GM12872 (cell line): ENCODE results near the gene CYLD.

ENCODE experiments used
- TF ChIP-seq, protein P1 (sequence below): IDR thresholded peaks from 3 replicates; pipeline ENCODE4 v1.5.1; 2011; ENCODE audit warnings: low read depth, mild to moderate bottlenecking, low read length, moderate library complexity; ENCODE audit not compliant: insufficient read depth

The CYLD gene

DNA sequence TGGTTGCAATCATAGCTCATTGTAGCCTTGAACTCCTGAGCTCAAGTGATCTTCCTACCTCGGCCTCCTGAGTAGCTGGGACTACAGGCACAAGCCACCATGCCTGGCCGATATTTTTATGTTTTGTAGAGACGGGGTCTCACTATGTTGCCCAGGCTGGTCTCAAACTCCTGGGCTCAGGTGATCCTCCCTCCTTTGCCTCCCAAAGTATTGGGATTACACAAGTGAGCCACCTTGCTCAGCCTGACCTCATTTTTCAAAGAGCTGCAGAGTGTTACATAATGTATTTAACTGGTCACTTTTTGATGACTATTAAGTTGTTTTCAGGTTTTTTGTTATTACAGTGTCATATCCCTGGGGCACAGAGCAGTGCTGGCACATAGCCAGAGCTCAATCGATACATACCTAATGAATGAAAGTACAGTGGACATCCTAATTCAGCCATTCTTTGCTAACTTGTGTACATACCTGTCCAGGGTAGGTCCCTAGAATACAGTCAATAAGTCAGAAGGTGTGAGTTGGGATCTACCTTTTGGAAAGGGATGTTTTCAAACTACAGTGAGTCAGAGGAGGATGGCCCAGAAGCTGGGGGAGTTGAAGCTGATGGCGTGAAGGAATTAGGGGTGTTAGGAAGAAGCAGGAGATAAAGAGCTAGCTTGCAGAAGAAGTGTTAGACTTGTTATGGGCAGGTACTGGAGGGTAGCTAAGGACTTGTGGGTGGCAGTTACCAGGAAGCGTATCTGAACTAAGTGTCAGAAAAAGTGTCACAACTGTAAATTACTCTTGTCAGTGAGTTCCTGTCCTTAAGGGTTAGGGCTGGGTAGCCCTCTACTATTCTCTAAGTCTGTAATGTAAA, 20.1 kb upstream of the CYLD start:
- TF ChIP-seq, protein P1, sequence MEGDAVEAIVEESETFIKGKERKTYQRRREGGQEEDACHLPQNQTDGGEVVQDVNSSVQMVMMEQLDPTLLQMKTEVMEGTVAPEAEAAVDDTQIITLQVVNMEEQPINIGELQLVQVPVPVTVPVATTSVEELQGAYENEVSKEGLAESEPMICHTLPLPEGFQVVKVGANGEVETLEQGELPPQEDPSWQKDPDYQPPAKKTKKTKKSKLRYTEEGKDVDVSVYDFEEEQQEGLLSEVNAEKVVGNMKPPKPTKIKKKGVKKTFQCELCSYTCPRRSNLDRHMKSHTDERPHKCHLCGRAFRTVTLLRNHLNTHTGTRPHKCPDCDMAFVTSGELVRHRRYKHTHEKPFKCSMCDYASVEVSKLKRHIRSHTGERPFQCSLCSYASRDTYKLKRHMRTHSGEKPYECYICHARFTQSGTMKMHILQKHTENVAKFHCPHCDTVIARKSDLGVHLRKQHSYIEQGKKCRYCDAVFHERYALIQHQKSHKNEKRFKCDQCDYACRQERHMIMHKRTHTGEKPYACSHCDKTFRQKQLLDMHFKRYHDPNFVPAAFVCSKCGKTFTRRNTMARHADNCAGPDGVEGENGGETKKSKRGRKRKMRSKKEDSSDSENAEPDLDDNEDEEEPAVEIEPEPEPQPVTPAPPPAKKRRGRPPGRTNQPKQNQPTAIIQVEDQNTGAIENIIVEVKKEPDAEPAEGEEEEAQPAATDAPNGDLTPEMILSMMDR, result no peak

GRCh38 chr16:50722405-50722737, 19.5 kb upstream of the CYLD start:
- TF ChIP-seq, protein P1, result no peak

DNA sequence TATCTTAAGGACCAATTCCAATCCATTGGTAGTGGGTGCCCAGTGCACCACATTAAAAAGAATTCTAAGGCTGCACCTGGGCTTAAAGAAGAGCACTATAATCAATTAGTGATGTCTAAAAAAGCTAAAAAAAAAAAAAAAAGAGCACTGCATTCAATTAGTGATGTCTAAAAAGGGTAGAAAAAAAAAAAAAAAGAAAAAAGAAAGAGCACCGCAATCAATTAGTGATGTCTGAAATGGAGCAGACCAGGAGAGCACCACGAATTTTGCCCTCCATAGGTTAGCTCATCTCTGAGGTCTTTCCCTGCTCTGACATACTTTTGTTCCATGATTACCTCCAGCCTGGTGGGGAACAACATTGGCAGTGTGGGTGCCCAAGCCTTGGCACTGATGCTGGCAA, 18.9 kb upstream of the CYLD start:
- TF ChIP-seq, protein P1, result no peak

DNA sequence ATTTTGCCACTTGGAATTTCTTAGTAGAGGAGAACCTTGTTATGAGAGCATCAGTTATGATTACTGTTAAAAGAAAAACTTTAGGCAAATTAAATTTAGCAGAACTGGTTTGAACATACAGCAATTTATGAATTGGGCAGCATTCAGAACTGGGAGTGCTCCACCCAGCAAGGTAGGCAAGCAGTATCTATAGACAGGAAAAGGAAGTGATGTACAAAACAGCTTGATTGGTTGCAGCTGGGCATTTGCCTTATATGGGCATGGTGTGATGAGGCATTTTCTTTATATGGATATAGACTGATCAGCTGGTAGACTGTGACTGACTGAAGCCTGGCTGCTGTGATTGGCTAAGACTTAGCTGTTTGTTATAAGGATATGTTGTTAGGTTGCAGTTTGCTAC, 17.6 kb upstream of the CYLD start:
- TF ChIP-seq, protein P1, result no peak

DNA sequence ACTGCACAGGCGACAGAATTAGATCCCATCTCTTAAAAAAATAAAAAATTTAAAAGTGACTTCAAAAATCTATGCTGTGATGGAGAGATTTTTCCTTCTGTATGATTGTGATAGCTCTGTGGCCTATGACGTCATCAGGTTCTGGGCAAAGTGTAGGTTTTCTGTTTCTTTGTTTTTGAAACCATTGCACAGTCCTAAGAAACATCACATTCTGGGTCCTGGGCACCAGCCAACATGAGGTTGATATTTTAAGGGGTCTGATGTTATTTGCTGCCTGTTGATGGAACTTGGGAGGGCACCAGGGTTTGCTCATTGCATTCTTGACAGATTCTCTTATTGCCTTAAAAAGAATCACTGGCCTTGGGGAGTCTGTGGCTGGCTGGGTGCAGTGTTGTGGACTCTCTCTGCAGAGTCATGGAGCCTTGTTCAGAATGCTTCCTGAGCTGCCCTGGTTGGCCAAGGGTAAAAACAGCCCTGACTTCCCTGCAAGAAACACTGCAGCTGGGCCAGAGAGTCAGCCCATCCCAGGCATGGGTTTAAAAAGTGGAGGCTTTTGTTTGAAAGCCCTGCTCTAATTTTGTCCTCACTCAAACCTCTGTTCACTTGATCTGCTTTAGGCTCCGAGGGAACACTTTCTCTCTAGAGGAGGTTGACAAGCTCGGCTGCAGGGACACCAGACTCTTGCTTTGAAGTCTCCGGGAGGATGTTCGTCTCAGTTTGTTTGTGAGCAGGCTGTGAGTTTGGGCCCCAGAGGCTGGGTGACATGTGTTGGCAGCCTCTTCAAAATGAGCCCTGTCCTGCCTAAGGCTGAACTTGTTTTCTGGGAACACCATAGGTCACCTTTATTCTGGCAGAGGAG, 10.5 kb upstream of the CYLD start:
- TF ChIP-seq, protein P1, result no peak

- TF ChIP-seq, protein P1, result no peak
Observed at GRCh38 chr16:50731989-50732832, 9.7 kb upstream of the CYLD start.

- TF ChIP-seq, protein P1, result no peak
Observed at GRCh38 chr16:50733468-50733867, 8.4 kb upstream of the CYLD start.
